Endothelial cell of umbilical vein (primary cell): ENCODE measurements around the gene C14orf132. TPM values are rescaled to one million over a fixed set of nuclear protein-coding genes. Genes with fewer than 3 reads are reported as not detected.

Source experiments
- BruUV-seq: library from RNA; stranded (reverse); fragments of 400-500 nt; replicated peaks from 2 replicates; lab custom pipeline; 2021; lab: Mats Ljungman, UMichigan
- CTCF ChIA-PET: fragments of 300-600, 350-600 bp; sonication (Branson Sonifier 250); formaldehyde crosslinking; loops from one replicate; lab custom pipeline; 2021; ENCODE audit warnings: antibody characterized with exemption, inconsistent platforms; lab: Charles Lee
- POLR2A ChIA-PET: fragments of 300-600, 350-600 bp; sonication (Branson Sonifier 250); formaldehyde crosslinking; loops from one replicate; lab custom pipeline; 2021; ENCODE audit warnings: antibody characterized with exemption, inconsistent platforms; lab: Charles Lee
- DNase-seq: peaks from one replicate; pipeline ENCODE4 v3.0.0-alpha.2; 2011; ENCODE audit warnings: low read depth, low spot score
- FAIRE-seq: peaks from 2 replicates; lab custom pipeline; 2011; peaks lifted over from hg19 to GRCh38; lab: Jason Lieb, UNC
- H2AFZ ChIP-seq: 2 replicates; pipeline ENCODE4 v1.6.0; 2012; ENCODE audit warnings: low read depth, low read length, control low read depth, inconsistent platforms
- H3K27ac ChIP-seq: 2 replicates; pipeline ENCODE4 v1.5.1; 2011; ENCODE audit warnings: low read depth, mild to moderate bottlenecking, control low read depth, low read length, moderate library complexity; ENCODE audit not compliant: insufficient read depth
- H3K27me3 ChIP-seq, 2 experiments: 2 replicates each; pipeline versions ENCODE4 v1.6.0 to v1.6.1; 2011; ENCODE audit warnings: low read length in 2 of 2, mixed read lengths in 1 of 2; ENCODE audit not compliant: control insufficient read depth in 2 of 2, insufficient read depth in 2 of 2
- H3K36me3 ChIP-seq, 2 experiments: 2 replicates in 1 of 2; 3 replicates in 1 of 2; pipeline ENCODE4 v1.5.1; 2011; ENCODE audit warnings: low read length in 2 of 2, mild to moderate bottlenecking in 1 of 2, moderate library complexity in 1 of 2; ENCODE audit not compliant: control insufficient read depth in 2 of 2, insufficient read depth in 2 of 2; ENCODE audit errors: extremely low read depth in 1 of 2
- H3K4me1 ChIP-seq: 3 replicates; pipeline ENCODE4 v1.5.1; 2011; ENCODE audit warnings: mild to moderate bottlenecking, low read length; ENCODE audit not compliant: control insufficient read depth, insufficient read depth; ENCODE audit errors: extremely low read depth
- H3K4me2 ChIP-seq: 2 replicates; pipeline ENCODE4 v1.6.1; 2011; ENCODE audit warnings: low read length, control low read depth, mixed read lengths; ENCODE audit not compliant: insufficient read depth
- H3K4me3 ChIP-seq, 3 experiments: fragments of 200-600 bp in 1 of 3; sonication (generic), shearing (Covaris generic) in 1 of 3; replicated peaks in 1 of 3; 2 replicates each; pipeline ENCODE4 v1.5.1; 2011 to 2016; ENCODE audit warnings: control low read depth in 3 of 3, low read length in 3 of 3, mild to moderate bottlenecking in 2 of 3, inconsistent platforms in 1 of 3, low read depth in 1 of 3, moderate library complexity in 1 of 3; ENCODE audit not compliant: insufficient read depth in 1 of 3
- H3K79me2 ChIP-seq: 2 replicates; pipeline ENCODE4 v1.6.0; 2012; ENCODE audit warnings: low read length, inconsistent platforms; ENCODE audit not compliant: control insufficient read depth, insufficient read depth
- H3K9ac ChIP-seq: replicated peaks from 2 replicates; pipeline ENCODE3; 2011; ENCODE audit warnings: low read length, control low read depth; ENCODE audit not compliant: insufficient read depth; ENCODE audit errors: extremely low read depth
- H3K9me1 ChIP-seq: replicated peaks from 3 replicates; pipeline ENCODE4 v1.6.0; 2011; ENCODE audit warnings: mild to moderate bottlenecking, low read length; ENCODE audit not compliant: control insufficient read depth, insufficient read depth; ENCODE audit errors: extremely low read depth
- H3K9me3 ChIP-seq: replicated peaks from 2 replicates; pipeline ENCODE4 v1.5.1; 2012; ENCODE audit warnings: low read length, inconsistent platforms; ENCODE audit not compliant: control insufficient read depth, insufficient read depth
- H4K20me1 ChIP-seq: replicated peaks from 2 replicates; pipeline ENCODE3; 2011; ENCODE audit warnings: mild to moderate bottlenecking, low read length; ENCODE audit not compliant: control insufficient read depth, insufficient read depth; ENCODE audit errors: extremely low read depth
- EZH2 ChIP-seq: IDR thresholded peaks from 2 replicates; pipeline ENCODE4 v1.6.1; 2012; ENCODE audit warnings: borderline replicate concordance, low read depth, mild to moderate bottlenecking, moderate library complexity, low read length, inconsistent platforms; ENCODE audit not compliant: severe bottlenecking
- FOS ChIP-seq: IDR thresholded peaks from 2 replicates; pipeline ENCODE4 v1.6.1; 2011; ENCODE audit warnings: mild to moderate bottlenecking, low read length, moderate library complexity, borderline replicate concordance; ENCODE audit not compliant: insufficient read depth
- GATA2 ChIP-seq: IDR thresholded peaks from 2 replicates; pipeline ENCODE4 v1.7.0; 2011; ENCODE audit warnings: low read depth, mild to moderate bottlenecking, moderate library complexity, mixed read lengths, low read length; ENCODE audit not compliant: insufficient read length, insufficient read depth
- JUN ChIP-seq: IDR thresholded peaks from 2 replicates; pipeline ENCODE4 v1.6.1; 2011; ENCODE audit warnings: borderline replicate concordance, low read depth; ENCODE audit not compliant: insufficient read length, insufficient read depth
- MYC ChIP-seq: IDR thresholded peaks from one replicate; pipeline ENCODE4 v1.6.1; 2011; ENCODE audit warnings: mild to moderate bottlenecking, low read depth, low read length
- POLR2A ChIP-seq: IDR thresholded peaks from 2 replicates; pipeline ENCODE4 v1.6.1; 2012; ENCODE audit warnings: low read depth, mild to moderate bottlenecking, control low read depth, low read length
- POLR2AphosphoS5 ChIP-seq: IDR thresholded peaks from 2 replicates; pipeline ENCODE4 v1.6.1; 2012; ENCODE audit warnings: low read depth, mild to moderate bottlenecking, control low read depth, low read length, moderate library complexity; ENCODE audit not compliant: insufficient read depth
- dilution Hi-C: fragments of 300-500 bp; cut with MboI; formaldehyde crosslinking; loops from one replicate; pipeline ENCODE4 v1.15.0; 2019; ENCODE audit warnings: low sequenced_read_pairs; ENCODE audit not compliant: extremely low pct_ligation_motif_present
- intact Hi-C: fragments of 100-400 bp; cut with micrococcal nuclease; formaldehyde crosslinking; loops from one replicate; pipeline ENCODE4 v1.10.0; 2022
- polyA plus RNA-seq, 4 experiments: library from polyadenylated mRNA; depleted of rRNA in 3 of 4; stranded (reverse) in 3 of 4; unstranded in 1 of 4; fragments of >200 nt; gene quantifications; 2 replicates each; pipeline versions ENCODE4 v1.2.1 to v1.2.3, GENCODE V29; 2011 to 2012; ENCODE audit warnings: missing spikeins in 1 of 4
- total RNA-seq: library from RNA; stranded (reverse); gene quantifications from 2 replicates; pipeline ENCODE4 v1.2.3, GENCODE V29; 2021
- TF ChIP-seq, protein P1 (sequence below), 2 donors: IDR thresholded peaks; 1 replicate in 1 of 2; 2 replicates in 1 of 2; pipeline ENCODE4 v1.5.1; 2011; ENCODE audit warnings: low read length in 2 of 2, mild to moderate bottlenecking in 2 of 2, moderate library complexity in 2 of 2, control low read depth in 1 of 2, inconsistent platforms in 1 of 2, low read depth in 1 of 2; ENCODE audit not compliant: insufficient read depth in 1 of 2; ENCODE audit errors: extremely low read depth in 1 of 2
- TF ChIP-seq, protein P2 (sequence below): IDR thresholded peaks from 2 replicates; pipeline ENCODE4 v1.6.1; 2011; ENCODE audit not compliant: insufficient read depth, insufficient read length

Gene C14orf132
- total and polyA plus RNA-seq, 2 donors (not counting 3 experiments of a cell fraction or from before 2014, with no cell fraction given) = 3.2 to 7.6 TPM

DNA sequence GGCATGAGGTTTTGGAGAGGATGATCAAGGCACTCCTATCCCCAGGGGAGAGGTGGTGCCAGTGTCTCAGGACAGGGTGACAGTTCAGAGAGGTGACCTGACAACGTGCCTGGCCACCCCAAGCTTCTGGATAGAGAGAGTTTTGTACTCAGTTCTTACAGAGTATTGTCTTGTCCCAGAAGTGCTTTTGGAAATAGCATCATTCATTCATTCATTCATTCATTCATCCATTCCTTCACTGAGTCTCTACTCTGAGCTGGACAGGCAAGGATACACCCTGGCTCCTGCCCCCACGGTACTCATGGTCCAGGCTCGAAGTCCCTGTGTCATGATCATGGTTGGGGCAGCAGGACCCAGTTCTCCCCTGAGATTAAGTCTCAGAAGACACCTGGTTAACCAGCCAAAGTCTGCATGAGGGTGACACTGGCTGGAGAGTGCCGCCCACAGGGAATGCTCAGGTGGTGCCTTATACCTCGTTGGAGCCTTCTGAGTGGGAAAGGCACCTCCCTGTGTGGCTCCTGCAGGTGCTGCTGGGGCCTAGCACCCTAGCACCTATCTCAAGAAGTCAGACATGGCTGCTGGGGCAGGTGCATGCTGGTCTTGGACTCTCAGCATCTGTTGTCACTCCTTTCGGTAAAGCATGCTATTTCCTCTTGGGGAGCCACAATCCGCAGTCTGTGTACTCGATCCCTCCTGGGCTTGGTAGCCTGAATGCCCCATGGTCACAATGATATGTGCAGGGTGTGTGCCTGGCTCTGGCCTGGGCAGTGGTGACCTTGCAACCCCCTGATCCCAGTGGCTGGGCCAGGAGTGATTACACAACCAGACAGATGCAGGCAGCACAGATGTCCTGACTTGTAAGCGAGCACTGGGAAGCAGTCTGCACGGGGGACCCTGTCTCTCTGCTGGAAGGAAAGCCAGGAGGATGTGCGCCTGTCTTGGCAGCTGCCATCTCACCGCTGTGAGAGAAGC, 57.8 kb downstream of the C14orf132 start:
- no TSS peak for BruUV-seq
- Histone ChIP-seq H3K27me3 (no peaks in the 10 kb centered on the region), H3K9me1 (no peaks in the 10 kb centered on the region), H4K20me1 (no peaks in the 10 kb centered on the region), H3K9ac (no peak overlapping the region), H3K4me2 (no peak overlapping the region), H2AFZ (no peak overlapping the region), H3K4me3 (no peak overlapping the region), H3K36me3 (no peaks in the 10 kb centered on the region), H3K9me3 (no peaks in the 10 kb centered on the region), H3K27ac (no peak overlapping the region), H3K79me2 (no peaks in the 10 kb centered on the region), H3K4me1 (no peaks in the 10 kb centered on the region)
- ChIA-PET CTCF (interaction anchor here (1.1 kb wide), 1 partner anchor 179 kb away, joined by 3 read pairs; no protein-coding TSS in a partner anchor), POLR2A (no interaction called here)
- intact Hi-C loops = no loop called here
- no peak for TF ChIP-seq POLR2A
- no peak for TF ChIP-seq FOS
- no peak for TF ChIP-seq JUN
- TF ChIP-seq, protein P1, sequence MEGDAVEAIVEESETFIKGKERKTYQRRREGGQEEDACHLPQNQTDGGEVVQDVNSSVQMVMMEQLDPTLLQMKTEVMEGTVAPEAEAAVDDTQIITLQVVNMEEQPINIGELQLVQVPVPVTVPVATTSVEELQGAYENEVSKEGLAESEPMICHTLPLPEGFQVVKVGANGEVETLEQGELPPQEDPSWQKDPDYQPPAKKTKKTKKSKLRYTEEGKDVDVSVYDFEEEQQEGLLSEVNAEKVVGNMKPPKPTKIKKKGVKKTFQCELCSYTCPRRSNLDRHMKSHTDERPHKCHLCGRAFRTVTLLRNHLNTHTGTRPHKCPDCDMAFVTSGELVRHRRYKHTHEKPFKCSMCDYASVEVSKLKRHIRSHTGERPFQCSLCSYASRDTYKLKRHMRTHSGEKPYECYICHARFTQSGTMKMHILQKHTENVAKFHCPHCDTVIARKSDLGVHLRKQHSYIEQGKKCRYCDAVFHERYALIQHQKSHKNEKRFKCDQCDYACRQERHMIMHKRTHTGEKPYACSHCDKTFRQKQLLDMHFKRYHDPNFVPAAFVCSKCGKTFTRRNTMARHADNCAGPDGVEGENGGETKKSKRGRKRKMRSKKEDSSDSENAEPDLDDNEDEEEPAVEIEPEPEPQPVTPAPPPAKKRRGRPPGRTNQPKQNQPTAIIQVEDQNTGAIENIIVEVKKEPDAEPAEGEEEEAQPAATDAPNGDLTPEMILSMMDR (IDR thresholded peaks at IDR 0.05; ENCODE audit: extremely low read depth in 1 of 2, insufficient read depth in 1 of 2, low read depth in 1 of 2, low read length in 2 of 2) = no peak
- no peak for TF ChIP-seq MYC
- no peak for TF ChIP-seq GATA2
- TF ChIP-seq, protein P2, sequence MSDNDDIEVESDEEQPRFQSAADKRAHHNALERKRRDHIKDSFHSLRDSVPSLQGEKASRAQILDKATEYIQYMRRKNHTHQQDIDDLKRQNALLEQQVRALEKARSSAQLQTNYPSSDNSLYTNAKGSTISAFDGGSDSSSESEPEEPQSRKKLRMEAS = no peak
- TF ChIP-seq EZH2 = no peak
- TF ChIP-seq POLR2AphosphoS5 = no peak
- FAIRE-seq = no peak
- dilution Hi-C loops = no loop called here
- no peak for DNase-seq
